CD4-positive, alpha-beta T cell (primary cell): ENCODE results near the gene TMEM19. TPM values are rescaled to one million over a fixed set of nuclear protein-coding genes. Genes with fewer than 3 reads are reported as not detected.
"Not testable (repeated sequence)": the region's sequence is repeated elsewhere in the genome, so short reads cannot be mapped to it uniquely, and the experiment has no call there.

ENCODE experiments used
- ATAC-seq: fragments of 200-7000 bp; cut with Tn5 transposase; one replicate; pipeline ENCODE4 v1.10.0; 2022; ENCODE audit warnings: mild to moderate bottlenecking; ENCODE audit not compliant: poor library complexity
- CTCF ChIA-PET: fragments of 350-600 bp; sonication (Branson Sonifier 250); formaldehyde crosslinking; loops from one replicate; lab custom pipeline; 2021; ENCODE audit warnings: antibody characterized with exemption, inconsistent platforms; lab: Charles Lee
- POLR2A ChIA-PET: fragments of 350-600 bp; sonication (Branson Sonifier 250); formaldehyde crosslinking; loops from one replicate; lab custom pipeline; 2021; ENCODE audit warnings: antibody characterized with exemption, inconsistent platforms; lab: Charles Lee
- DNase-seq, 14 experiments: peaks; one replicate each; pipeline ENCODE4 v3.0.0-alpha.2; 2013 to 2020; ENCODE audit warnings: mixed read lengths in 2 of 14
- H3K27ac ChIP-seq, 2 donors: one replicate each; pipeline versions ENCODE4 v1.5.1 to v1.7.0; 2013; ENCODE audit warnings: low read length in 2 of 2, low read depth in 1 of 2, mild to moderate bottlenecking in 1 of 2
- H3K27me3 ChIP-seq, 2 experiments: 1 replicate in 1 of 2; 2 replicates in 1 of 2; pipeline versions ENCODE4 v1.6.1 to v1.7.0; 2013; ENCODE audit warnings: low read length in 2 of 2, control low read depth in 1 of 2, mild to moderate bottlenecking in 1 of 2, moderate library complexity in 1 of 2; ENCODE audit not compliant: insufficient read depth in 2 of 2, control insufficient read depth in 1 of 2
- H3K36me3 ChIP-seq: one replicate; pipeline ENCODE4 v1.6.1; 2013; ENCODE audit warnings: low read length, control low read depth; ENCODE audit not compliant: insufficient read depth
- H3K4me1 ChIP-seq: one replicate; pipeline ENCODE4 v1.6.1; 2013; ENCODE audit warnings: low read length, control low read depth; ENCODE audit not compliant: insufficient read depth
- H3K4me3 ChIP-seq: one replicate; pipeline ENCODE4 v1.5.1; 2013; ENCODE audit warnings: mild to moderate bottlenecking, low read length, moderate library complexity
- H3K9me3 ChIP-seq, 2 experiments: 1 replicate in 1 of 2; 2 replicates in 1 of 2; pipeline versions ENCODE4 v1.6.1 to v1.7.0; 2013; ENCODE audit warnings: low read length in 2 of 2, mild to moderate bottlenecking in 2 of 2, control low read depth in 1 of 2, moderate library complexity in 1 of 2; ENCODE audit not compliant: control insufficient read depth in 1 of 2, insufficient read depth in 1 of 2
- H3K27ac Mint-ChIP-seq: one replicate; pipeline ENCODE4 v1.8.0; 2020; ENCODE audit warnings: mixed read lengths
- H3K27me3 Mint-ChIP-seq: one replicate; pipeline ENCODE4 v1.8.0; 2021; ENCODE audit warnings: mixed read lengths
- H3K36me3 Mint-ChIP-seq: one replicate; pipeline ENCODE4 v1.8.0; 2021; ENCODE audit warnings: low read depth, mixed read lengths
- H3K4me1 Mint-ChIP-seq: one replicate; pipeline ENCODE4 v1.8.0; 2021; ENCODE audit warnings: low read depth, mixed read lengths
- H3K4me3 Mint-ChIP-seq: one replicate; pipeline ENCODE4 v1.8.0; 2020; ENCODE audit warnings: mild to moderate bottlenecking, mixed read lengths
- H3K9me3 Mint-ChIP-seq: one replicate; pipeline ENCODE4 v1.8.0; 2020; ENCODE audit warnings: mixed read lengths
- intact Hi-C, 2 experiments: fragments of 100-400 bp; cut with DNase I in 1 of 2; cut with micrococcal nuclease in 1 of 2; formaldehyde crosslinking; loops; one replicate each; pipeline versions ENCODE4 v1.15.1 to v1.9.0; 2023 to 2025; cut with DNase I, micrococcal nuclease
- total RNA-seq, 174 experiments: library from RNA in 2 of 174; stranded (reverse) in 2 of 174; gene quantifications; one replicate each; pipeline ENCODE4 v1.2.3 and lab custom pipeline; 2021 to 2026
- TF ChIP-seq, protein P1 (sequence below): fragments of 200-600 bp; IDR thresholded peaks from one replicate; pipeline ENCODE4 v1.8.0; 2022; ENCODE audit warnings: antibody characterized with exemption, mild to moderate bottlenecking

TMEM19 gene
- total RNA-seq, 2 experiments from 2014 or later = 8.9 to 11.6 TPM

DNA sequence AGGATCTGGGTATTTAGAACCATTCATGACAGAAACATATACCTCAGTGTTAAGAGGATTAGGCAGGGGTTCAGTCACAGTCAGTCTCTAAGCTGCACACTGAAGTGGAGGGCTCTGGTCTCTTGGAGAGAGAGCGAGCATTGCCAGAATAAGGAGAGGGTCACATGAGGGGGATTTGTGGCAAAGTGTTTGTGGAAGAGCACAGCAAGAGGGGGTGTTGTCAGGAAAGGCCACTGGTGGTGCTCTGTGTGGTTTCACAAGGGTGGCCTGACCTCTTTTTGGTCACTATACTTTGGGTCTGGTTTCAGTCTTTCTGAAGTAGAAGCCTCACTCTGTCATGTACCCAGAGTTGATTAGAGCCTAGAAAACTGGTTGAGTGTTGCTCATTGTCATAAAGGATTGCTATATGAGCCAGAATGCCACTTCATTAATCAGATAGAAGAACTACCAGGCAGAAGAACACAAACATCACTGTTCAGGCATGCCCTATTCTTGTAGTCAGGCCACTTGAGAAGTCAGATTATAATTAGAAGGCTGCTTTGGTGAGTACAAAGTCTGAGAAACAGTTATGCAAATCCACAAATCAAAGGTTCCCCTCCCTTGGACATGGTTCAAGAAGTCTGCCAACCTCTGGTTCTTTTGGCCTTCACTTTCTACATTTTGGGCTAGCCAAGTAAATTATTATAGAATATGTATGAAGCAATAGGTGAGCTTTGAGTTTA lies 8.4 kb downstream of the TMEM19 start:
- Histone ChIP-seq H3K4me3 (no peak overlapping the region), H3K27ac (no peak overlapping the region), H3K36me3 (peaks cover 20% of the 10 kb centered on the region), H3K27me3 (no peaks in the 10 kb centered on the region), H3K4me1 (no peaks in the 10 kb centered on the region), H3K9me3 (no peaks in the 10 kb centered on the region)
- Mint-ChIP-seq H3K27me3 (no peaks in the 10 kb centered on the region), H3K4me1 (peaks cover 20% of the 10 kb centered on the region), H3K36me3 (peaks cover 45% of the 10 kb centered on the region), H3K4me3 (no peak overlapping the region), H3K27ac (no peak overlapping the region), H3K9me3 (no peaks in the 10 kb centered on the region)
- CTCF ChIA-PET = no interaction called here
- ATAC-seq (no peak), DNase-seq (no peak)
- TF ChIP-seq, protein P1, sequence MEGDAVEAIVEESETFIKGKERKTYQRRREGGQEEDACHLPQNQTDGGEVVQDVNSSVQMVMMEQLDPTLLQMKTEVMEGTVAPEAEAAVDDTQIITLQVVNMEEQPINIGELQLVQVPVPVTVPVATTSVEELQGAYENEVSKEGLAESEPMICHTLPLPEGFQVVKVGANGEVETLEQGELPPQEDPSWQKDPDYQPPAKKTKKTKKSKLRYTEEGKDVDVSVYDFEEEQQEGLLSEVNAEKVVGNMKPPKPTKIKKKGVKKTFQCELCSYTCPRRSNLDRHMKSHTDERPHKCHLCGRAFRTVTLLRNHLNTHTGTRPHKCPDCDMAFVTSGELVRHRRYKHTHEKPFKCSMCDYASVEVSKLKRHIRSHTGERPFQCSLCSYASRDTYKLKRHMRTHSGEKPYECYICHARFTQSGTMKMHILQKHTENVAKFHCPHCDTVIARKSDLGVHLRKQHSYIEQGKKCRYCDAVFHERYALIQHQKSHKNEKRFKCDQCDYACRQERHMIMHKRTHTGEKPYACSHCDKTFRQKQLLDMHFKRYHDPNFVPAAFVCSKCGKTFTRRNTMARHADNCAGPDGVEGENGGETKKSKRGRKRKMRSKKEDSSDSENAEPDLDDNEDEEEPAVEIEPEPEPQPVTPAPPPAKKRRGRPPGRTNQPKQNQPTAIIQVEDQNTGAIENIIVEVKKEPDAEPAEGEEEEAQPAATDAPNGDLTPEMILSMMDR = no peak
- POLR2A ChIA-PET = no interaction called here
- intact Hi-C loops = loop anchor here in 1 of 2 experiments (5.0 kb wide), 1 partner anchor 37 kb away; no protein-coding TSS in a partner anchor

DNA sequence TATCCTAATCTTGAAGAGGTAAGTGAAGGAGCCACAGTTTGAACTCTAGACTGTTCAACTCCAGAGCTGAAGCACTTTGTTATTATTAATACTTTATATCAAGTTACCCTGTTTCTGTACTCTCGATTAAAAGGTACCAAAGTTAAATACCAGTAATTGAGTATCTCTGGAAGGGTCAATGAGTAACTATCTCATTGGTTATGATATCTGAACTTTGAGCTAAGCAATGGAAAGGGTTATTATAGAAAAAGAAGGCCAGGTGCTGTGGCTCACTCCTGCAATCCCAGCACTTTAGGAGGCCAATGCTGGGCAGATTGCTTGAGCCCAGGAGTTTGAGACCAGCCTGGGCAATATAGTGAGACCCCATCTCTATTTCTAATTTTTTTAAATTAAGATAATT lies 9.9 kb downstream of the TMEM19 start:
- POLR2A ChIA-PET = interaction anchor here (1.3 kb wide), 1 partner anchor 10 kb away, joined by 6 read pairs; the partner anchor contains the start of gene TMEM19
- intact Hi-C loops = no loop called here
- H3K4me1 Mint-ChIP-seq = peaks cover 18% of the 10 kb centered on the region

DNA sequence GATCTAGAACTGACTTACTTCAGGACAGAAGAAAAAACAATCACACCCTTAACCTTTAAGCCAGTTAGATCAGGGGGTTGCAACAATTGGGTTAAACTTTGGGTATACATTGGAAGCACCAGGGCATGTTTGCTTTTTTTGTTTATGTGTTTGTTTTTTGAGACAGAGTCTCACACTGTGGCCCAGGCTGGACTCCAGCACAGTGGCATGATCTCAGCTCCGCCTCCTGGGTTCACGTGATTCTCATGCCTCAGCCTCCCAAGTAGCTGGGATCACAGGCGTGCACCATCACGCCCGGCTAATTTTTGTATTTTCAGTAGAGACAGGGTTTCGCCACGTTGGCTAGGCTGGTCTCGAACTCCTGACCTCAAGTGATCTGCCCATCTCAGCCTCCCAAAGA lies 16.3 kb downstream of the TMEM19 start:
- H3K27me3 Mint-ChIP-seq, intact Hi-C loops, H3K27ac Mint-ChIP-seq, H3K4me3 Mint-ChIP-seq, DNase-seq, H3K4me1 ChIP-seq, H3K9me3 Mint-ChIP-seq, CTCF ChIA-PET, H3K4me1 Mint-ChIP-seq, ATAC-seq, H3K27ac ChIP-seq, H3K27me3 ChIP-seq, H3K4me3 ChIP-seq, H3K9me3 ChIP-seq: not testable (repeated sequence)
- H3K36me3 ChIP-seq = peaks cover 23% of the 10 kb centered on the region
- peaks cover 61% of the 10 kb centered on the region for H3K36me3 Mint-ChIP-seq
- POLR2A ChIA-PET = interaction anchor here (1.9 kb wide), 1 partner anchor 39 kb away, joined by 6 read pairs; the partner anchor contains the start of genes THAP2 and ZFC3H1

More for the DNA sequence above, 9.9 kb downstream of the TMEM19 start:
- Mint-ChIP-seq H3K4me3 (no peak overlapping the region), H3K36me3 (peaks cover 59% of the 10 kb centered on the region), H3K27ac (no peak overlapping the region), H3K27me3 (no peaks in the 10 kb centered on the region), H3K9me3 (no peaks in the 10 kb centered on the region)
- ATAC-seq = no peak
- no peak for DNase-seq
- CTCF ChIA-PET = interaction anchor here (1.2 kb wide), 1 partner anchor 52 kb away, joined by 3 read pairs; no protein-coding TSS in a partner anchor
- H3K27ac ChIP-seq = no peak overlapping the region
- no peaks in the 10 kb centered on the region for H3K4me1 ChIP-seq
- H3K9me3 ChIP-seq = no peaks in the 10 kb centered on the region
- peaks cover 23% of the 10 kb centered on the region for H3K36me3 ChIP-seq
- H3K27me3 ChIP-seq = no peaks in the 10 kb centered on the region
- no peak overlapping the region for H3K4me3 ChIP-seq
- TF ChIP-seq, protein P1 = no peak
